ENCODE results near the gene TTLL6.

The TTLL6 gene

GRCh38 chr17:48759288-48759687, 57.7 kb downstream of the TTLL6 start:
- no peak for DNase-seq (ENCODE audit: low spot score)

- no peak for DNase-seq (ENCODE audit: low spot score)
Measured at GRCh38 chr17:48757524-48757961, 59.5 kb downstream of the TTLL6 start.

DNA sequence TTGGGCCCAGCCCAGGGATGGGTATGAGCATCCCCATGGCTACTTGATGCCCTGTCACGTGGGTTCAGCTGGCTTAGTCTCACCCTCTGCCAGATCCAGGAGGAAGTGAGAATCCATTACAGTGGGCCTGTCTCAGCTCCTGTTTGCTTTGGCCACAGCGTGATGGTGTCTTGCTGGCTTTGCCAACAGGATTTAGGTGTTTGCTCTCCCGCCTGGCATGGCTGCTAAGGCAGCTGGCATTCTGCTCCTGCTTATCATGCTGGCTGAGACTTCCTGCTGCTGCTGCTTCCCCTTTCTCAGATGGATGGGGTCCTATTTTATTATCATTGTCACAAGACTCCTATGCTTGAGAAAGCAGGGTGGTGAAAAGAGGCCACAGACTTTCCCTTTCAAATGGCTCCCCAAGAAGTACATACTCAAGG, 60.2 kb downstream of the TTLL6 start:
- DNase-seq (ENCODE audit: low spot score) = no peak

- DNase-seq (ENCODE audit: low spot score) = no peak
Measured at GRCh38 chr17:48755356-48755755, 61.7 kb downstream of the TTLL6 start.

GRCh38 chr17:48754500-48755261, 62.3 kb downstream of the TTLL6 start:
- no peak for DNase-seq (ENCODE audit: low spot score)

- peak; percentile 63 for DNase-seq (ENCODE audit: low spot score)
Measured at GRCh38 chr17:48753794-48754499, 63.1 kb downstream of the TTLL6 start.

DNA sequence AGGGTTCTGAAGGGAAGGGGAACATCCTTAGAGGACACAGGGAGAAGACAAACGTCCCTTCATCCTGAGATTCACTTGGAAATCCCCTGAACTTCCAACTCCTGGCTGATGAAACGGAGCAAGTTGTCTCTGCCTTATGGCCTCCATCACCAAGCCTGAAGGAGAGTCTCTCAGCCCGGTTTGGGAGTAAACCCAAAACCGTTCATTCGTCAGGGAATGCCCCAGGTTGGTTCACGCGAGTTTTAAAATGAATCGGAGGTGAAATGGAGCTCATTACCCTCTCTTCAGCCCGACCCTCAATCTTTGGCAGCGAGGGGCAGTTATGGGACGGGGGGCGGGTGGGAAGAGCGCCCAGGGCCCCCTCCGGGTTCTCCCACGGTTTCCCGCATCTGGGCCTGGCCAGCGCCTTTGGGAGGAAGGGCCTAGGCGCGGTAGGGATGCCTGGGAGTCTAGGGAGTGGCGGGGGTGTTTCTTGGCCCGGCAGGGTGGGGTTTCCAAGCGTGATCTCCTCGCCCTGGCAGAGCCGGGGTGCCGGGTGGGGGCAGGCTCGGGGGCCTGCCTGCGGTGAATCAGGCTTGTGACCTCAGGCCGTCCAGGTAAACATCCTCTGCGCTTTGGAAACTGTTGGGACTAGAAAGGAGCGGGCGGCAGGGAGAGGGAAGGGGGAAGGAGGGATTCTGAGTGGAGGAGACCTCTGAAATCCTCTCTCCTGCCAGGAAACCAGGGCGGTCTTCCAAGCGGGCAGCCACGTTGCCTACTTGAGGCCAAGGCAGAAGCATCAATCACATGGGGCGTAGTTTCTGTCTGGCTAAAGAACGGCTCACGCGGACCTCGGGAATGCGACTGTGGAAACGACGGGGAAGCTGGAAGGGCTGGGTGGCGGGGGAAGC, 64.4 kb downstream of the TTLL6 start:
- no peak for DNase-seq (ENCODE audit: low spot score)

DNA sequence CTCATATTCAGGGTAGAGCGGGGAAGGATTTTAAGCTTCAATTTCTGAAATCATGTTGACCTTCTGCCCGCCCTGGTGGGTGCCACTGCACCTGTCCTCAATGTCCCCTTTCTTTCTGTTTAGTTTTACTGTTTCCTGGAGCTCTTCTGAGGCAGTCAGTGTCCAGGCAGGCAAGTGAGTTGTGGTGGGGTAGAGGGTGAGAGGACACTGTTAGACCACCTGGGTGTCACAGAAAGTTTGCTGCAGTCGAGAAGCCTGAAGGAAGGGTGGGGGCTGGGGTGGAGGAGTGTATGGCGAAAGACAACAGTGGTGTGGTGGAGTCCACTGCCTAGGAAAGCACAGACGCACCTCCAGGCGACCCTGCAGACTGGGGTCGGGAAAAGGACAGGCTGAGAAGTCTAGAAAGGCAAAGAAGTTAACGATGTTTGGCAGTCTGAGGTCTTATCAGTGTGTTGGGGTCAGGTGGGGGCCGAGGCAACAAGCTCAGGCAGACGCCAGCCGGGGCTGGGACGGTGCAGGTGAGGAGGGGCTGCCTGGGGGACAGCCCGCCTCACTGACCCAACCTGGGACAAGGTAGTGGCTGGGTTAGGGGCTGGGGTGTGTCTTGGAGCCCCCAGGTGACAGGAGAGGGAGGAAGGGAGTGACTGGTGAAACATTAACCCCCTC, 65.2 kb downstream of the TTLL6 start:
- no peak for DNase-seq (ENCODE audit: low spot score)

DNA sequence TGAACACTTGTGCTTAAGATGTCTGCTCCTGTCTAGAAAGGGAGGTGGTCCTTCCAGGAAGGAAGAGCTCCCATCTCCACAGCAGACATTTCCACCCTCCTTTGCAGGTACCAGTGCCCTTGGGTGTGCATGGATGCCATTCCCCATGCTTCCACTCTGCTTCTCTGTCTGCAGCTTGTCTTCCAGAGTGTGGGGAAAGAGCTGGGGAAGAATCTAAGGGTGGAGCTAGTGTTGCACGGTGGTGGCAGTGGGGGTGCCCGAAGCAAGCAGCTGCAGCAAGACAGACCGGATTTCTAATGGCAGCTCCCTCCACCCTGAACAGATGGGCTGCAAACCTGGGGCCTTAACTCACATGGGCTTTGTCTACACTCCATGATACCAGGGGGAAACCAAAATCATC, 65.9 kb downstream of the TTLL6 start:
- DNase-seq (ENCODE audit: low spot score) = no peak

GRCh38 chr17:48749621-48750553, 67.1 kb downstream of the TTLL6 start:
- DNase-seq (ENCODE audit: low spot score) = no peak

GRCh38 chr17:48748718-48749566, 68.1 kb downstream of the TTLL6 start:
- DNase-seq (ENCODE audit: low spot score) = no peak

GRCh38 chr17:48747445-48748363, 69.3 kb downstream of the TTLL6 start:
- DNase-seq (ENCODE audit: low spot score) = no peak

- no peak for DNase-seq (ENCODE audit: low spot score)
Measured at GRCh38 chr17:48746916-48747444, 70.0 kb downstream of the TTLL6 start.

DNA sequence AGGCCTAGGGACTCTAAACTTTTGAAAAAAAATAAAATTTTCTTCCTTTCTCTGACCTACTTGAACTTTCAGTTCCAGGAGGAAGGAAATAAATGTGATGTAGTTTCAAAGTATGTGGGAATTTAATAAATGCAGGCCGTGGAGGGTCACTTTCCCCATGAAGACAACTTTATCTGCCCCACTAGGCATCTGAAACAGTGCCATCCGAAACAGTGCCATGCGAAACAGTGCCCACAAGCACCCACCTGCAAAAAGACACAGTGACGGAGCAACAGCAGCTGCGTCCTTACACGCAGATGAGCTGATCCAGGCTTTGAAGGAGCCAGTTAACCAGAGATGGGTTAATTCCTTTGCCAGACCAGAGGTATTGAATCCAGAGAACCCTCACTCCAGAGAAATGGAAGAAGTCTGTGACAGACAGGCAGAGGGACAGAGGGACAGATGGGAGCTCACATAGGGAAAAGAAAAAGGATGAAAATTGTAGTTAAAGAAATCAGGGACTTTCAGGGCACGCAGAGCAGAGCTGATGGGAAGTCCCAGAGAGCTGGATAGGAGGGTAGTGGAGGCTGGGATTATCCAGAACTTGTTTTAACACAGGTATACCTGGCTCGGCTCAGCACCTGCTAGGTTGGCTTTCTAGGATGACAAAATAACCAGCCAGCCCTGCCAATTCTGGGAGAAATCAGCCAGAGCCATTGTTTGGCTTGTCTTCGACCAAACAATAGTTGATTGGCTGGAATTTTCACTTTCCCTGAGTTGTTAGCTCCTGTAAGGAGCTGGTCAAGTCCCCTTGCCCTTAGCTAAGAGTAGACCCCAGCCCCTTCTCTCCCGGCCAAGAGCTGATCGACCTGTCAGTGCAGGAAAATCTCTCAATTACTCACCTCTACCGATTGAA, 71.4 kb downstream of the TTLL6 start:
- DNase-seq (ENCODE audit: low spot score) = no peak

- no peak for DNase-seq (ENCODE audit: low spot score)
Measured at GRCh38 chr17:48740537-48740936, 76.5 kb downstream of the TTLL6 start.

- no peak for DNase-seq (ENCODE audit: low spot score)
Measured at GRCh38 chr17:48738803-48739526, 78.1 kb downstream of the TTLL6 start.

- DNase-seq (ENCODE audit: low spot score) = no peak
Measured at GRCh38 chr17:48738424-48738802, 78.6 kb downstream of the TTLL6 start.
